ENCODE data around the gene FBXL7.

- TF ChIP-seq CTCF (IDR thresholded peaks at IDR 0.05; ENCODE audit: low read depth, low read length) (no peak), EZH2phosphoT487 (IDR thresholded peaks at IDR 0.05; ENCODE audit: low read depth) (no peak)
Observed at GRCh38 chr5:15926586-15926985, 426.6 kb downstream of the FBXL7 start.

Data from OCI-LY3 (cell line).